GM18873 (cell line): ENCODE measurements around the gene CEMIP.

ENCODE experiments used
- ATAC-seq: cut with Tn5 transposase; IDR thresholded peaks from one replicate; pipeline ENCODE4 v1.9.1; 2021; ENCODE audit warnings: mild to moderate bottlenecking, moderate library complexity, moderate number of reproducible peaks; ENCODE audit not compliant: unreplicated experiment, low FRiP score

The CEMIP gene

DNA sequence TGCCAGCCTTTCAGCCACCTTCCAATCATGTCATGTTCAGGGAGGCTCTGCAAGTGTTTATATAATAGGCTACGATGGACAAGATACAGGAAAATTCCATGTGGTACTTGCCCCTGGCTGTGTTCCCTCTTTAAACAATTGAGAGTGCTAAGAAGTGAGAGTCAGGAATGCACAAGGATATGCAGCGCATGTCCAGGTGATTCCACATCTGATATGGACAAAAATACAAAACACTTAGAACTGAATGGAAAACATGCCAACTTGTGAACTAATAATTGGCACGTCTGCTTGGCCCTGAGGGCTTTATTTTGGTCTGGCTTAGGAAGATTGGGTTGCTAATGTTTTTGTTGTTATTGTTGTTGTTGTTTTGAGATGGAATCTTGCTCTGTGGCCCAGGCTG lies 100.9 kb downstream of the CEMIP start:
- no peak for ATAC-seq

GRCh38 chr15:80883641-80884040 lies 104.5 kb downstream of the CEMIP start:
- no peak for ATAC-seq

GRCh38 chr15:80885016-80885579 lies 105.9 kb downstream of the CEMIP start:
- no peak for ATAC-seq

DNA sequence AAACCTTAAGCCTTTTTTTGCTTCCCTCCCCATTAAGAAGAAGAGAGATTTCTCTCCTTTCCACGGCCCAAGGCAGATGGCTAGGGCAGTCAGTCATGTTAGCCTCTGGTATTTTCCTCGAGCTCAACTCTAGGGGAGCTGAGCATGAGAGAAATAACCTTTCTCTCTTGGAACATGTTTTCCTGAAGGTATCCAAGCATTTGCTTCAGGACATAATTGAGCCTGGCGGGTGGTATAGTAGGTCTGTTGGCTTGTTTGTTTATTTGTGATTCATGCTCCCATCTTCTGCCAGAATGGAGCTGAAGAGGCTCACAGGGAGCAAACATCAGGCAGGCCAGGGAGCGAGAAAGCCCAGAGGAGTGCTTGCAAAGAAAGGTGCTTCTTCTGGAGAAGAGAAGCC lies 108.0 kb downstream of the CEMIP start:
- no peak for ATAC-seq

DNA sequence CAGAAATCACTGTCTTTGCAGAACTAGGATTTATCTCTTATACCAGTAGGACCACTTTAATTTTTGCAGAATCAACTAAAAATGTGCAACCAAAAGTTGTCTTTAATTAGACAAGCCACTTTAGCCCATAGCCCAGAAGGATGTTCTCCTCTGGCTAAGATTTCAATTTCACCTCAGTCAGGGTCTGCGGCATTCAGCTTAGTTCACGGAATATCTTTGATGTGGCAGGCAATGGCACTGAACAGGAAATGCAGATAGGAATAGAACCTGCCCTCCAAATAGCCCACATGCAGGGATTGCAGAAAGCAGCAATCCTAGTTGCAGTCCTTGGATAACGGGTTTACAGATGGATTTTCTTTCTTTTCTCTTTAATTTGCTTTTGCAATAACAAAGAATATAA lies 109.7 kb downstream of the CEMIP start:
- ATAC-seq = no peak

- no peak for ATAC-seq
Observed at GRCh38 chr15:80890341-80891005, 111.3 kb downstream of the CEMIP start.

DNA sequence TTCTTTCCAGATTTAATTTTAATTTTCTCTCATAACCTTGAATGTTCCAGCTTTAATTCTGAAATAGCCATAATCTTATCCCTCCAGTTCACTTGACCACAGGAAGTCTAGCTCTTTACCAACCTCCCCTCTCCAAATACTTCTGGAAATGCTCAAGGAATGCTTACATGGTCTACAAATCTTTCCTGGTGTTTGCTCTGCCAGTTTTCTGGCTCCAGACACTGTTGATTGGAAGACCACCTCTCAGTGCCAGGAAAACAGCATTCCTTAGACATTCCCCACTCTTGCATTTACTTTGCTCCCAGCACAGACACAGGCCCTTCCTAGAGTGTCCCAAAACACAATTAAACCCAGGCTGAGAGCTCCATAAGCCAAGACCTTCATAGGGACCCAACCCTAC lies 111.8 kb downstream of the CEMIP start:
- no peak for ATAC-seq

DNA sequence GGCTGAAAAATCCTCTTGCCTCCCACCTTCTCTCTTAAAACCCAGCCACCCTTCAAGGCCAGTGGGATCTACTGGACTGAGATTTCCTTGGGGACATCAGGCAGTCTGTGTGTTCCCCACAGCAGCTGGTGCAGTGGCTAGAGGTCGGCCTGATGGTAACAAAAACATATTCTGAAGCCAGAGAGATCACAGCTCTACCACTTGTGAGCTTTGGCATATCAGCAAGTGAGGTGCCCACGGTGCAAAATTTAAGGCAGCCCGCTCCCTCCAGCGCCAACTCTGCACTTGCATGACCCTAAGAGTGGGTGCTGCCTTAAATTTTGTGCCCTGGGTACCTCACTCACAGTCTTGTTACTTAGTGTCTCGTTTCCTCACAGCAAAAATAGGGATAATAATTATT lies 113.2 kb downstream of the CEMIP start:
- ATAC-seq = no peak

GRCh38 chr15:80893777-80894176 lies 114.6 kb downstream of the CEMIP start:
- no peak for ATAC-seq

GRCh38 chr15:80895091-80895490 lies 115.9 kb downstream of the CEMIP start:
- no peak for ATAC-seq

DNA sequence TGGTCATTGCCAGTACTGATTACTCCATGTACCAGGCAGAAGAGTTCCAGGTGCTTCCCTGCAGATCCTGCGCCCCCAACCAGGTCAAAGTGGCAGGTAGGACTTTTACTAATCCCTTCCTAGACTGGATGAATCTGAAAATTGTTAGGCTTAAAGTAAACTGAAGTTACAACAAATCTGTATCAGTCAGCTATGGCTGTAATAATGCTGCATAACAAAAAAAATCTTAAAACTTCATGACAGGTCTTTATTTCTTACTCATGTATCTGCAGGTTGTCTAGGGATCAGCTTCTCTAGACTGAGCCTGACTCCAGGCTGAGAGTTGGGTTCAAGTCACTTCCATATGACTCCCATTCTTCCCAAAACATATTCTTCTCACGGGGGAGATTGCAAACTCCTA lies 116.8 kb downstream of the CEMIP start:
- no peak for ATAC-seq

- no peak for ATAC-seq
Observed at GRCh38 chr15:80898040-80898439, 118.9 kb downstream of the CEMIP start.

DNA sequence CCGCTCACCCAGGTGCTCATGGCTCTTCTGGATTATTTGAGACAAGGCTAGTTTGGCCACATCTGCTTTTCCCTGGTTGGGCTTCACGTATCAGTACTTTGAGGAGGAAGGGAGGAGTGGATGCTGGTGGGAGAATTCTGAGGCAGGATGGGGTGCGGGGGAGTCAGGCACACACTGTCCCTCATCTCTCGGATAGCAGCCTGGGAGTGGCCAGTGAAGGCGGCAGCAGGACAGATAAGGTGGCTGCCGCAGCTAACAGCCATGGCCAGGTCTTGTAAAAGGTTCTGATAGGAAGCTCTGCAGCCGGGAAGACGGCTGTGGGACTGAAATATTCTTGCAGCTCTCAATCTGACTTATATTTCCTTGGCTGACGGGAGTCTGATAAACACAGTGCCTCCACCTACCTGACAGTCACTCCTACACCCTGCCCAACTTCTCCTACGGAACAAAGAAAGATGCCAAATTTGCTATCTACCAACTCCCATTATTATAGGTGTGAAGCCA lies 123.2 kb downstream of the CEMIP start:
- ATAC-seq = no peak

DNA sequence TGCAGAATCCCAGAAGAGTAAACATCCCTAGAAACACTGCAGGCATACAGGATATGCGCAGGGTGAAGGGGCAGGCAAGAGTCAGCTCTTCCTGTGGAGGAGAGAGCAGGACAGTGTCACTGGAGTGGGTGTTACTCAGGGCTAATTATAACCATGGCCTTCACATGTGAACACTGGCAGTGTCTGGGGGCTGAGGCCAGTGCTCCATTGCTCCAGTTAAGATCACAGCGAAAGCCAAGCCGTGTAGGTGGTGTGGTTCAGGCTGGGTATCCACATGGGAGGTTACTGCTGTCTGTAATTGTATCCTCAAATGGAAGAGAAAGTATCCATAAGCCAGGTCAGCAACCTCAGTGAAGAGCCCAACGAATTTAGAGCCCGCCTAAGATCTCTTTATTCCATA lies 125.8 kb downstream of the CEMIP start:
- no peak for ATAC-seq

GRCh38 chr15:80906159-80906766 lies 127.1 kb downstream of the CEMIP start:
- no peak for ATAC-seq

DNA sequence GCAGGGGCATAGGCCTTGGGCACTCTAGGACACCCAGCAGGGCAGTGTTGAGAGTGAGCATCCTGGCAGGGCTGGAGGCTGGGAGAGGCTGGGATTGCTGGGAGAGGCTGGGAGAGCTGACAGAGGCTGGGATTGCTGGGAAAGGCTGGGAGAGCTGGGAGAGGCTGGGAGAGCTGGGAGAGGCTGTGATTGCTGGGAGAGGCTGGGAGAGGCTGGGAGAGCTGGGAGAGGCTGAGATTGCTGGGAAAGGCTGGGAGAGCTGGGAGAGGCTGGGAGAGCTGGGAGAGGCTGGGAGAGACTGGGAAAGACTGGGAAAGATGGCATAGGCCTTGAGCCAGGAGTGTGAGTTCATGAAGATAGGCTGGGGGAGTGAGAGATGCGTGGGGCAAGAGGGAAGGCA lies 132.7 kb downstream of the CEMIP start:
- no peak for ATAC-seq

DNA sequence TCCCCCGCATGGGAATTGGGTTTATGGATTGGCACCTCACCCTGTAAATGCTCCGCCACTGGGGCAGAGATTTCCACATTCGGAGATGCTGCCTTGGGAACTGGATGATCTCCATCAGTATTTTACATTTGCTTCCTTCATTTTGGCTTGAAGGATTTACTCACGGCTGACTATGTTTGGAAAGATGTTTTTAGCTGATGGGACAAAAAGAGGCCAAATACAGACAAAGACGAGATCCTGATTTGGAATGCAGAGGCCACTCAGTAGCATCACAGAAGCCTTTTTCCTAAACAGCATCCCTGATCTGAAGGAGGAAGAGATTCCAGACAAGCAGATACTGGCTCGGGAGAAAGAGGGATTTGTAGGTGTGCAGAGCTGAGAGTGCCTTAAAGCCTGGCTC lies 133.5 kb downstream of the CEMIP start:
- no peak for ATAC-seq

DNA sequence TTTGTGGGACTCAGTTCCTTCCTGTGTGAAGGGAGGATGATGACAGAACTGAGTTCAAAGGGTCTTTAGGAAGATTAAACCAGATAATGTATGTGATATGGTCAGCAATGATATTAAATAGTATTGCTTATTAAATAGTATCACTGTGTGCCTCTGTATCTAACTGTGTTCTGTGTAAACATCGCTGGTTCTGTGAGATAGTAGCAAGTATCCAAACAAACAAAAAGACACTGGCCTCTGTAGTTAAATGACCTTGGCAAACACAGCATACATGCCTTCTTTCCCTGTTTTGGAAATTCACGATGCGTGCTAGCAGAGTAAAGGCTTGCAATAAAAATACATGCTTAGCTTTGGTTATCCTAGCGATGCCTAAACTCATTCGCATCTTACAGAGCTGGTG lies 134.4 kb downstream of the CEMIP start:
- ATAC-seq = no peak

DNA sequence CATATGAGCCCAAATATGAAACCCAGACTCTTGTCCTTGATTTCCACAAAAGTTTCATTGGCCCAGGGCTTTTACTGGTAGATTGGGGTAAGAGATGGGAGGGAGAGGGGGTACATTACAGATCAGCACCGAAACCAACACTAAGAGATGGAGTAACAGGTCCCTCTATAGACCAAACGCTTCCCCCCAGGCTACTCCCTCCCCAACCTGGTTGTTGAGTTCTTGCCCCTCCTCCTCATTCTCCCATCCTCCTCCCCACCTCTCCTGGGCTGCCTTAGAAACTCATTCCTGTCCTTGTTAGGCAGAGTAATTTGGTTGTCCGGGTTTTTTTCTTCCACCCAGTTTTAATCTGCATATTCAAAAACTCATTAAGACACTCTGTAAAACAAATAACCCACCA lies 136.3 kb downstream of the CEMIP start:
- no peak for ATAC-seq

GRCh38 chr15:80916056-80916455 lies 136.9 kb downstream of the CEMIP start:
- no peak for ATAC-seq

GRCh38 chr15:80918196-80918783 lies 139.1 kb downstream of the CEMIP start:
- no peak for ATAC-seq

DNA sequence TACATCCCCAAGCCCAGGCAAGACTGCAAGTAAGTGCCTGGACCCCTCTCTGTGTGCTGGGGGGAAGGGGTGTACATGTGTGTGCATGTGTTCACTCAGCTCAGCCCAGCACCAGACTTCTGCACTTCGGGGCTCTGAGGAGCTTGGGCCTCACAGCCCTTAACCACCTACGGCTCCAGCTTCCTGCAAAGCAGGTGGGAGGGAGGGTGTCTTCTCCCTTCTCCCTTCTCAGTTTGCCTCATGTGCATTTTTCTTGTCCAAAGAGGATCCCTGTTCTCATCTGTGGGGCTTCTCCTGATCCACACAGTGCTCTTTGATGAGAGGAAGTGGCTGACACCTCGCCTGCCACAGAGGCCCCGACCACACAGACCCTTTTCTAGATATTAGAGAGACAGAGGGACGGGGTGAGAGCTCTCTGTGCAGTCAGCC lies 141.1 kb downstream of the CEMIP start:
- no peak for ATAC-seq
